ENCODE results near the gene STK38. TPM values are rescaled to one million over a fixed set of nuclear protein-coding genes. Genes with fewer than 3 reads are reported as not detected.
A peak's percentile ranks its signal among the peaks of the same experiment; 100 is the strongest.
"Not testable (repeated sequence)": the region's sequence is repeated elsewhere in the genome, so short reads cannot be mapped to it uniquely, and the experiment has no call there.

Gene STK38
- total RNA-seq, 2 experiments from 2014 or later, result 53.5 to 54.4 TPM

DNA sequence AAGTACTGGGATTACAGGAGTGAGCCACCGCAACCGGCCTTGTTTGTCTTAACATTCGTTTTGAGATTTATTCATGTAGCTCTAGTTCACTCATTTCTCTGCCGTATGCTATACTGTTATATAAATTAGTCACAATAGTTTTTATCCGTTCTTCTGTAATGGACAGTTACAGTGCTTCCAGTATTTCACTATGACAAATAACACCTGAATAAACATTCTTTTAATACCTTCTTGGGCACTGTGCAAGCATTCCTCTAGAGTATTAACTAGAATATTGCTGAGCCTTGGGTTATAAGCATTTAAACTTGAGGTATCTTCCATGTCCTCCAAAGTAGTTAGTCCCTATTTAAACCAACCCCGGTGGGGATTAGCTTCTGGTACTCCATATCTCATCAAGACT, 45.6 kb downstream of the STK38 start:
- ChIA-PET POLR2A (no interaction called here), CTCF (no interaction called here)
- Mint-ChIP-seq H3K4me3 (no peak overlapping the region), H3K9me3 (ENCODE audit: insufficient read depth) (no peaks in the 10 kb centered on the region), H3K36me3 (ENCODE audit: low read depth) (peaks cover 72% of the 10 kb centered on the region), H3K27ac (no peak overlapping the region), H3K4me1 (ENCODE audit: low read depth) (peaks cover 11% of the 10 kb centered on the region), H3K27me3 (ENCODE audit: low read depth) (no peaks in the 10 kb centered on the region)
- ATAC-seq (no peak), DNase-seq (no peak)

DNA sequence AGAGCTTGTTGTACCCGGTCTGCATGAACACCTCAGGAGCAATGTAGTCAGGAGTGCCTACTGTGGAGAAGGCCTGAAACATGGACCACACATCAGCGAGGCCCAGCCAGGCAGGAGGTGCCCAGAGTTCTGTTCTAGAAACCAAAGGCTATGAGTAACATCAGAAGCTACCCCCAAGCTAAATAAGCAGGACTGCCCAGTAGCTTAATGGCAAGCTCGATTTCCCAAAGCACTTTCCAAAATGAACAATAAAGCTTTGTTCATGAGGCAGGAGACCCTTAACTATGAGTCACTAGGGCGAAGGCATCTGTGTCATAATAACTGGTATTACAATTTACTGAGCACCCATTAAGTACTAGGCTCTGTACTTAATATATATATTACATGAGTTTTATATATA, 47.4 kb downstream of the STK38 start:
- no peaks in the 10 kb centered on the region for H3K27me3 Mint-ChIP-seq (ENCODE audit: low read depth)
- H3K4me1 Mint-ChIP-seq (ENCODE audit: low read depth), result peaks cover 3% of the 10 kb centered on the region
- no peak overlapping the region for H3K27ac Mint-ChIP-seq
- DNase-seq (no peak), ATAC-seq (no peak)
- no peaks in the 10 kb centered on the region for H3K9me3 Mint-ChIP-seq (ENCODE audit: insufficient read depth)
- ChIA-PET CTCF (no interaction called here), POLR2A (no interaction called here)
- H3K36me3 Mint-ChIP-seq (ENCODE audit: low read depth), result peaks cover 71% of the 10 kb centered on the region
- H3K4me3 Mint-ChIP-seq, result no peak overlapping the region

DNA sequence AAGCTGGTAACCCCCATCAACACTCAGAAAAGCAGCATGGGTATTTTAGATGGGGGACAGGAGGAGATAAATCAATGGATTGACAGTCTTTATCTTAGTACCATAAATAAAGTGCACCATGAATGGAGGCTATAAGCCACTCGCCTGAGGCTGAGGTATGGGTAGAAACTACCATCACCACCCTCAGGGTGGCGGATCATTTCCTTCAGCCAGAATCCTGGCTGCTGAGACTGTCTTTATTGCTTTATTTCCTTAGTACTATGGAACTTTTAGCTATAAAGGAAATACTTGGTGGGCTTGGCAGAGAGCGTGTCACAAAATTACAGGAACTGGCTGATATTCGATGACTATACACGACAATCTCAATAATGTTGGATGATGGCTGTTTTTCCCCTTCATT, 52.2 kb downstream of the STK38 start:
- no peak for ATAC-seq
- H3K4me3 Mint-ChIP-seq, result no peak overlapping the region
- H3K9me3 Mint-ChIP-seq (ENCODE audit: insufficient read depth), result no peaks in the 10 kb centered on the region
- no peaks in the 10 kb centered on the region for H3K27me3 Mint-ChIP-seq (ENCODE audit: low read depth)
- ChIA-PET CTCF (no interaction called here), POLR2A (no interaction called here)
- no peak overlapping the region for H3K27ac Mint-ChIP-seq
- H3K4me1 Mint-ChIP-seq (ENCODE audit: low read depth), result peaks cover 6% of the 10 kb centered on the region
- peaks cover 76% of the 10 kb centered on the region for H3K36me3 Mint-ChIP-seq (ENCODE audit: low read depth)
- no peak for DNase-seq

DNA sequence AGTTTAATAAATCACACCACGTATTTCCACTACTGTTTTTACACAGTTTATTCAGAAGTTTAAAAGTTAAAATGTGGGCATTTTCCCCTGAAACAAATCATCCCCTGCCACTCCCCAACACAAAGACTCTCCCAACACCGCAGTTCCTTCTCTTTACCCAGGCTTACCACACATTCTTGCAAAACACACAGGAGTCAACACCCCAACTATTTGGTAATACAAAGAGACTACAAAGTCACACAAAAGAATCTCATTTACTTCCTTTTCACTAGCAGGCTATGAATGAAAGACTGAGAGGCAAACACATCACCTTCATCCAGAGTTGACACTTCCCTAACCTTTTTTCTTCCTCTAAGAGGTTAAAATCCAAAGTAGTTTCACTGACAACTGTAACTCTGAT, 53.4 kb downstream of the STK38 start:
- Mint-ChIP-seq H3K4me3 (no peak overlapping the region), H3K9me3 (ENCODE audit: insufficient read depth) (no peaks in the 10 kb centered on the region), H3K27me3 (ENCODE audit: low read depth) (no peaks in the 10 kb centered on the region), H3K4me1 (ENCODE audit: low read depth) (peaks cover 6% of the 10 kb centered on the region), H3K27ac (peak overlapping the region; percentile 5), H3K36me3 (ENCODE audit: low read depth) (peaks cover 76% of the 10 kb centered on the region)
- CTCF ChIA-PET, result no interaction called here
- ATAC-seq (no peak), DNase-seq (no peak)
- POLR2A ChIA-PET, result interaction anchor here (0.7 kb wide), 1 partner anchor 44 kb away, joined by 3 read pairs; no protein-coding TSS in a partner anchor

DNA sequence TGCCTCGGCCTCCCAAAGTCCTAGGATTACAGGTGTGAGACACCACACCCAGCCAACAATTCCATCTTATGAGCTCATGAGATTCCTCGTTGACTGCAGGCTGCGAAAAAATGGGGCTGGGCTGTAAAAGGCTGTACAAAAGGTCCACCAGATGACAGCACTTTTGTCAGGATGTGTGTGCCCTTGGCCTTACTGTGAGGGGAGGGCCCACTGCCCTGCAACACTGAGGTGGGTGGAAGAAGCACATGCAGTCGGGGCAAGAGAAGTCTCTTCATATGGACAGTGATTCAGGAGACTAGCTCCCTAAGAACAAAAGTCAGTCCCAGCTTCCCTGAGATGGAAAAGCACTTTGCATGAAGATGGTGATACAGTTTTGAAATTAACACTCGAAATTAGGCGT, 54.0 kb downstream of the STK38 start:
- peaks cover 78% of the 10 kb centered on the region for H3K36me3 Mint-ChIP-seq (ENCODE audit: low read depth)
- ATAC-seq (no peak), DNase-seq (no peak)
- peak overlapping the region; percentile 7 for H3K27ac Mint-ChIP-seq
- CTCF ChIA-PET, result no interaction called here
- H3K27me3 Mint-ChIP-seq (ENCODE audit: low read depth), result no peaks in the 10 kb centered on the region
- peaks cover 4% of the 10 kb centered on the region for H3K4me1 Mint-ChIP-seq (ENCODE audit: low read depth)
- H3K9me3 Mint-ChIP-seq (ENCODE audit: insufficient read depth), result no peaks in the 10 kb centered on the region
- POLR2A ChIA-PET, result no interaction called here
- H3K4me3 Mint-ChIP-seq, result no peak overlapping the region

DNA sequence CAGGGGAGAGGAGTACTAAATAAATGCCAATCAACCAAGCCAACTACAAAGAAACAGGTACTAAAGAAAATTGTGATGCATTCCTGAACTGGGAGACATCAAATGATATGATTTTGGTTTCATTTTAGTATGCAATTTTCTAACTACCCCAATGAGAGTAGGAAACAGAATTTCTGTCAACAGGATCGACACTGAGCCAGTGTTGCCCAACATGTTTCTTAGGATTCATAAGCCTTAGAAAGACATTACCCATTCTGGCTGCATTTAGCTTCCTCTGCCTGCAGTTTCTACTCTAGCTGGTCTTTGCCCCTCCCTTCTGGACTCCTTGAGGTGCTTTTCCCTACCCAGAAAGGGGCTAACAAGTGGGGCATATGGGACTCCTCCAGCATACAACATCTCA, 54.7 kb downstream of the STK38 start:
- H3K4me3 Mint-ChIP-seq, result no peak overlapping the region
- peaks cover 4% of the 10 kb centered on the region for H3K4me1 Mint-ChIP-seq (ENCODE audit: low read depth)
- no peaks in the 10 kb centered on the region for H3K9me3 Mint-ChIP-seq (ENCODE audit: insufficient read depth)
- H3K36me3 Mint-ChIP-seq (ENCODE audit: low read depth), result peaks cover 80% of the 10 kb centered on the region
- POLR2A ChIA-PET, result no interaction called here
- CTCF ChIA-PET, result no interaction called here
- DNase-seq (no peak), ATAC-seq (no peak)
- H3K27me3 Mint-ChIP-seq (ENCODE audit: low read depth), result no peaks in the 10 kb centered on the region
- no peak overlapping the region for H3K27ac Mint-ChIP-seq

DNA sequence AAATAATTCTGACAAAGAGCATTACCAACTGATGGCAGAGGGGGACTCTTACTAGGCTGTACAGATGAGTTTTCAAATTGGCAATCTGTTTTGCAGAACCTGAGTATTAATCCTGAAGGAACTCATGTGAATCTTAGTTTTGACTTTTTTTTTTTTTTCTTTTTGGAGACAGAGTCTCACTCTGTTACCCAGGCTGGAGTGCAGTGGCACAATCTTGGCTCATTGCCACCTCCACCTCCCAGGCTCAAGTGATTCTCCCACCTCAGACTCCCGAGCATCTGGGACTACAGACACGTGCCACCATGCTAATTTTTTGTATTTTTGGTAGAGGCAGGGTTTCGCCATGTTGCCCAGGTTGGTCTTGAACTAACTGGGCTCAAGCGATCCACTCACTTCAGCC, 55.2 kb downstream of the STK38 start:
- ChIA-PET POLR2A (interaction anchor here (0.5 kb wide), 1 partner anchor 209 kb away, joined by 3 read pairs; no protein-coding TSS in a partner anchor), CTCF (no interaction called here)
- DNase-seq (no peak), ATAC-seq (no peak)
- peaks cover 4% of the 10 kb centered on the region for H3K4me1 Mint-ChIP-seq (ENCODE audit: low read depth)
- H3K27ac Mint-ChIP-seq, result no peak overlapping the region
- no peak overlapping the region for H3K4me3 Mint-ChIP-seq
- H3K36me3 Mint-ChIP-seq (ENCODE audit: low read depth), result peaks cover 80% of the 10 kb centered on the region
- H3K9me3 Mint-ChIP-seq (ENCODE audit: insufficient read depth), result no peaks in the 10 kb centered on the region
- H3K27me3 Mint-ChIP-seq (ENCODE audit: low read depth), result no peaks in the 10 kb centered on the region

DNA sequence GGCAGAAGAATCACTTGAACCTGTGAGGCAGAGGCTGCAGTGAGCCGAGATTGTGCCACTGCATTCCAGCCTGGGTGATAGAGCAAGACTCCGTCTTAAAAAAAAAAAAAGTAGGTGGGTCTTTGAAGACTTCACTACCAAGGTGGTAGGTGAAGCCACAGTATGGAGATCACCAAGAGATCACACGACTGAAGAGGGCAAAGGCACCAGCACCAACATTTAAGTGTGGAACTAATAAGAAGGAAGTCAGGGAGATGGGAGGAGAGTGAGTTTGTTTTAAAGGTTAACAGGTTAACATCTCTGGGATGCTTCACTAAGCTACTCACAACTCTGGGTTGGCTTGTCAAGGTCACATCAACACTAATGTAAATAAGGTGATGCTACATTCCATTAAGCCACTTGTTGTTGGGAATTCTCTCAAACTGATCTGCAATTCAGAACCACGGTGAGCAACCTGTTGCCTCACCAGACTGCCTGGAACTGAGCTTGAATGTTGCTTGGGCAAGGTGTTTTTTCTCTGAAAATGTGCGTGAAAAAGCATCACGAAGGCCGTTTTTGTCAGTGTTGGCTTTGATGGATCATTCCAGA, 55.8 kb downstream of the STK38 start:
- H3K4me1 Mint-ChIP-seq (ENCODE audit: low read depth), result peaks cover 4% of the 10 kb centered on the region
- no peak overlapping the region for H3K4me3 Mint-ChIP-seq
- no peak for ATAC-seq
- ChIA-PET CTCF (no interaction called here), POLR2A (interaction anchor here (0.5 kb wide), 1 partner anchor 210 kb away, joined by 3 read pairs; no protein-coding TSS in a partner anchor)
- H3K27ac Mint-ChIP-seq, result peak overlapping the region; percentile 39
- peaks cover 80% of the 10 kb centered on the region for H3K36me3 Mint-ChIP-seq (ENCODE audit: low read depth)
- no peaks in the 10 kb centered on the region for H3K9me3 Mint-ChIP-seq (ENCODE audit: insufficient read depth)
- no peaks in the 10 kb centered on the region for H3K27me3 Mint-ChIP-seq (ENCODE audit: low read depth)
- DNase-seq, result no peak

DNA sequence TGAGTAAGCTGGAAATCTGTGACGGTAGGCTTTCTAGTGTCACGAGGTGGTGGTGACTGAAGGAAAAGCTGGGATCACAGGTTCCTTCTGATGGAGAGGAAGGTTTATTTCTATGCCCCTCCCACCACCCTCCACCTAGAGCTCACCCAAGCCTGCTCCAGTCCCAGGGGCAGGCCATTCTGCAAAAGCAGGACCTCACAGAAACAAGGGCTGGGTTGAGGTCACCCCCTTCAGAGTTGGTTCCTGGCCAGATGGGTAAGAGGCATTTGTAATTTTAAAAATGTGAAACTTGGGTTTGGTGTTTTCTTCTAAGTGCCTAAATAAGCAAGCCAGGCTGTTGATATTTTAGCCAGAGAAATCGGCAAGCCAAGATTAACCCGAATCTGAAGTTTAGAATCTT, 57.9 kb downstream of the STK38 start:
- peaks cover 4% of the 10 kb centered on the region for H3K4me1 Mint-ChIP-seq (ENCODE audit: low read depth)
- H3K27me3 Mint-ChIP-seq (ENCODE audit: low read depth), result no peaks in the 10 kb centered on the region
- DNase-seq (no peak), ATAC-seq (no peak)
- H3K9me3 Mint-ChIP-seq (ENCODE audit: insufficient read depth), result no peaks in the 10 kb centered on the region
- H3K4me3 Mint-ChIP-seq, result no peak overlapping the region
- peaks cover 82% of the 10 kb centered on the region for H3K36me3 Mint-ChIP-seq (ENCODE audit: low read depth)
- CTCF ChIA-PET, result interaction anchor here (1.0 to 1.4 kb wide), 3 partner anchors 13 to 90 kb away, joined by 3 read pairs; no protein-coding TSS in a partner anchor
- POLR2A ChIA-PET, result no interaction called here
- peak overlapping the region; percentile 2 for H3K27ac Mint-ChIP-seq

DNA sequence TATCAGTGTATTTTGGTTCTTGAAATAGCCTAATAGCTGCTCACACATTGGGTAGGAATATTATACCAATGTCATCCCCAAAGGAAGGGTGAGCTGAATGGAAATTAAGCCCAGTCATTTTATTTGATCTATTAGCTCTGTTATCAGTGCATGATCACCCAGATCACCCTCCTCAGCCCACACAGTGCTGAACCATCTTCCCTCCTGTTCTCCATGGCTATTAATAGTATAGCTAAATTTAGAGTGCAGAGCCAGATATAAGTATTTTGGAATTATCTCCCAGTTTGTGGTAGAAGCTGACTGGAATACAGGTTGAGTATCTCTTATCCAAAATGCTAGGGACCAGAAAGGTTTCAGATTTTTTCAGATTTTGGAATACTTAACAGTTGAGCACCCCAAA, 59.1 kb downstream of the STK38 start:
- POLR2A ChIA-PET, result interaction anchor here (1.6 kb wide), 1 partner anchor 28 kb away, joined by 3 read pairs; no protein-coding TSS in a partner anchor
- CTCF ChIA-PET, result interaction anchor here (1.1 to 1.7 kb wide), 3 partner anchors 16 to 91 kb away, joined by 3 to 4 read pairs (median 3); no protein-coding TSS in a partner anchor
- Mint-ChIP-seq H3K4me1 (ENCODE audit: low read depth) (no peaks in the 10 kb centered on the region), H3K27me3 (ENCODE audit: low read depth) (no peaks in the 10 kb centered on the region), H3K36me3 (ENCODE audit: low read depth) (peaks cover 81% of the 10 kb centered on the region), H3K27ac (no peak overlapping the region), H3K4me3 (no peak overlapping the region), H3K9me3 (ENCODE audit: insufficient read depth) (no peaks in the 10 kb centered on the region)
- DNase-seq, result no peak
- ATAC-seq, result no peak

DNA sequence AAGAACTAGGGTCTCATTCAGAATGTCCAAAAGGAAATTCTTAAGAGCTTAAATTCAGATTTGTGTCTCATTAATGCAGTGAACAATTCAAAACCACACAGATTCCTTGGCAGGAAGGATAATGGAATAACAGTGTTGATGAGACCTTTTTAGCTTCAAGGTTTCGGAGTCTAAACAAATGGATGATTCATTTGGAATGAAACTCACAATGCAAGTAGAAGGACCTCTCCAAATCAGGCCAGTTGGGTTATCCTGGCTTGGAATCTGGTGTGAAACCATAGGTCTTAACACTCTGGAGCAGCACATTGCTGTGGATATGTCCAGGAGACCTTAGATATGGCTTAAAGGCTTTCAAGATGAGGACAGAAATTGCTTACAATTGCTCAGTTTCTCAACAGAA, 59.6 kb downstream of the STK38 start:
- peaks cover 79% of the 10 kb centered on the region for H3K36me3 Mint-ChIP-seq (ENCODE audit: low read depth)
- H3K4me1 Mint-ChIP-seq (ENCODE audit: low read depth), result no peaks in the 10 kb centered on the region
- CTCF ChIA-PET, result interaction anchor here (1.7 kb wide), 1 partner anchor 64 kb away, joined by 4 read pairs; no protein-coding TSS in a partner anchor
- no peaks in the 10 kb centered on the region for H3K9me3 Mint-ChIP-seq (ENCODE audit: insufficient read depth)
- no peak for ATAC-seq
- H3K4me3 Mint-ChIP-seq, result no peak overlapping the region
- POLR2A ChIA-PET, result interaction anchor here (1.6 kb wide), 1 partner anchor 28 kb away, joined by 3 read pairs; no protein-coding TSS in a partner anchor
- H3K27me3 Mint-ChIP-seq (ENCODE audit: low read depth), result no peaks in the 10 kb centered on the region
- DNase-seq, result no peak
- no peak overlapping the region for H3K27ac Mint-ChIP-seq

DNA sequence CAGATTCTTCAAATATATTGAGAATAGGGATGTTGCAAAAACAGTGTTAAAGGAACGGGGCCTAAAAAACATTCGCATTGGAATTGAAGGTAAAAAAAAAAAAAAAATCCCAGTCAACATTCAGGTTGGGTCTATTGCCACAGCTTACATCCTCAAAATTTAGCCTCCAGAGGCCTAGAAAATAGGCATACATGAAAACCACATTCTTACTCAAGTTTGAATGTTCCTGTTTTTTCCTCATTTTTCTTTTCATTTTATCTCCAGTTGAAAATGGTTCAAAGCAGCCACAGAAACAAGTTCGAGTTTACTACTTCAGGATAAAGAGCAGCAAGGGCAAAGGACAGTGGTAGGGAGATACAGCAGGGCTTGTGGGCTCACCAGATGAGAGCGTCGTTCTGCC, 62.5 kb downstream of the STK38 start:
- POLR2A ChIA-PET, result no interaction called here
- no peaks in the 10 kb centered on the region for H3K4me1 Mint-ChIP-seq (ENCODE audit: low read depth)
- H3K9me3 Mint-ChIP-seq (ENCODE audit: insufficient read depth), result no peaks in the 10 kb centered on the region
- no peak overlapping the region for H3K4me3 Mint-ChIP-seq
- ATAC-seq (no peak), DNase-seq (no peak)
- no peaks in the 10 kb centered on the region for H3K27me3 Mint-ChIP-seq (ENCODE audit: low read depth)
- CTCF ChIA-PET, result interaction anchor here (1.5 kb wide), 1 partner anchor 61 kb away, joined by 3 read pairs; no protein-coding TSS in a partner anchor
- H3K27ac Mint-ChIP-seq, result no peak overlapping the region
- peaks cover 76% of the 10 kb centered on the region for H3K36me3 Mint-ChIP-seq (ENCODE audit: low read depth)

DNA sequence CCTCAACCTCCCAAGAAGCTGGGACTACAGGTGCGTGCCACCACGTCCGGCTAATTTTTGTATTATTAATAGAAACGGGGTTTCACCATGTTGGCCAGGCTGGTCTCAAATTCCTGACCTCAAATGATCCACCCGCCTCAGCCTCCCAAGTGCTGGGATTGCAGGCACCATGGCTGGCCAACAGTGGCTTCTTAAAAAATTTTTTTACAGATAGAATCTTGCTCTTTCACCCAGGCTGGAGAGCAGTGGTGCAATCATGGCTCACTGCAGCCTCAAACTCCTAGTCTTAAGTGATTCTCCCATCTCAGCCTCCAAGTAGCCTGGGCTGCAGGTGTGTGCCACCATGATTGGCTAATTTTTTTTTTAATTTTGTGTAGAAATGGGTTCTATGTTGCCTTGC, 64.0 kb downstream of the STK38 start:
- H3K4me3 Mint-ChIP-seq; H3K27ac Mint-ChIP-seq; CTCF ChIA-PET; H3K9me3 Mint-ChIP-seq (ENCODE audit: insufficient read depth); ATAC-seq; H3K4me1 Mint-ChIP-seq (ENCODE audit: low read depth); POLR2A ChIA-PET; DNase-seq; H3K27me3 Mint-ChIP-seq (ENCODE audit: low read depth): not testable (repeated sequence)
- peaks cover 73% of the 10 kb centered on the region for H3K36me3 Mint-ChIP-seq (ENCODE audit: low read depth)
